22Rv1 (cell line): Measurements from ENCODE around the gene SPAG7.

Source experiments
- CTCF ChIP-seq: fragments of 450-650 bp; IDR thresholded peaks from 2 replicates; pipeline ENCODE4 v1.5.1; 2017; ENCODE audit warnings: mild to moderate bottlenecking
- ZFX ChIP-seq: fragments of 450-650 bp; IDR thresholded peaks from 2 replicates; pipeline ENCODE4 v1.6.1; 2017; ENCODE audit warnings: antibody characterized with exemption, borderline replicate concordance

- TF ChIP-seq CTCF, result no peak
- TF ChIP-seq ZFX, result no peak
Measured at GRCh38 chr17:4969047-4969550, 1.5 kb upstream of the SPAG7 start.
